Naive thymus-derived CD4-positive, alpha-beta T cell (primary cell): ENCODE measurements around the gene CHCHD6. TPM values are rescaled to one million over a fixed set of nuclear protein-coding genes. Genes with fewer than 3 reads are reported as not detected.

Experiments used
- ATAC-seq: fragments of 150-1000 bp; cut with Tn5 transposase; 2 replicates; pipeline ENCODE4 v1.10.0; 2021; ENCODE audit warnings: mild to moderate bottlenecking, moderate library complexity
- CTCF ChIA-PET: fragments of 350-600 bp; sonication (Branson Sonifier 250); formaldehyde crosslinking; loops from one replicate; lab custom pipeline; 2021; ENCODE audit warnings: antibody characterized with exemption; lab: Charles Lee
- POLR2A ChIA-PET: fragments of 350-600 bp; sonication (Branson Sonifier 250); formaldehyde crosslinking; loops from one replicate; lab custom pipeline; 2021; ENCODE audit warnings: antibody characterized with exemption, inconsistent platforms; lab: Charles Lee
- DNase-seq, 9 donors: peaks; one replicate each; pipeline versions ENCODE4 v3.0.0 to v3.0.0-alpha.2; 2020 to 2022; ENCODE audit warnings: mixed read lengths in 1 of 9
- H3K27ac ChIP-seq: one replicate; pipeline ENCODE4 v1.7.0; 2013; ENCODE audit warnings: mild to moderate bottlenecking, low read depth, low read length, moderate library complexity
- H3K27me3 ChIP-seq, 2 donors: one replicate each; pipeline ENCODE4 v1.7.0; 2013; ENCODE audit warnings: low read length in 2 of 2, mild to moderate bottlenecking in 2 of 2, moderate library complexity in 2 of 2; ENCODE audit not compliant: control insufficient read depth in 2 of 2, insufficient read depth in 2 of 2
- H3K36me3 ChIP-seq, 3 experiments: 1 replicate in 2 of 3; 2 replicates in 1 of 3; pipeline ENCODE4 v1.7.0; 2013; ENCODE audit warnings: low read length in 3 of 3, mild to moderate bottlenecking in 3 of 3, moderate library complexity in 1 of 3; ENCODE audit not compliant: insufficient read depth in 3 of 3, control insufficient read depth in 2 of 3
- H3K4me1 ChIP-seq, 2 donors: one replicate each; pipeline ENCODE4 v1.7.0; 2013; ENCODE audit warnings: low read length in 2 of 2, mild to moderate bottlenecking in 2 of 2, moderate library complexity in 1 of 2; ENCODE audit not compliant: control insufficient read depth in 2 of 2, insufficient read depth in 2 of 2
- H3K4me3 ChIP-seq: 2 replicates; pipeline ENCODE4 v1.7.0; 2013; ENCODE audit warnings: mild to moderate bottlenecking, low read length
- H3K9me3 ChIP-seq, 3 experiments: 1 replicate in 2 of 3; 2 replicates in 1 of 3; pipeline ENCODE4 v1.7.0; 2013; ENCODE audit warnings: low read length in 3 of 3; ENCODE audit not compliant: control insufficient read depth in 2 of 3
- H3K27ac Mint-ChIP-seq, 9 donors: one replicate each; pipeline ENCODE4 v1.8.0; 2020 to 2022; ENCODE audit warnings: mixed read lengths in 9 of 9, mild to moderate bottlenecking in 8 of 9, moderate library complexity in 5 of 9, inconsistent platforms in 2 of 9
- H3K27me3 Mint-ChIP-seq, 5 donors: one replicate each; pipeline ENCODE4 v1.8.0; 2021 to 2022; ENCODE audit warnings: mixed read lengths in 5 of 5, mild to moderate bottlenecking in 1 of 5
- H3K36me3 Mint-ChIP-seq, 5 donors: one replicate each; pipeline ENCODE4 v1.8.0; 2020 to 2022; ENCODE audit warnings: mixed read lengths in 5 of 5, mild to moderate bottlenecking in 3 of 5, inconsistent platforms in 1 of 5
- H3K4me1 Mint-ChIP-seq, 7 donors: one replicate each; pipeline ENCODE4 v1.8.0; 2020 to 2022; ENCODE audit warnings: mixed read lengths in 7 of 7, mild to moderate bottlenecking in 3 of 7, inconsistent platforms in 1 of 7
- H3K4me3 Mint-ChIP-seq, 10 donors: one replicate each; pipeline ENCODE4 v1.8.0; 2020 to 2022; ENCODE audit warnings: mild to moderate bottlenecking in 10 of 10, mixed read lengths in 10 of 10, moderate library complexity in 6 of 10, inconsistent platforms in 2 of 10
- H3K9me3 Mint-ChIP-seq, 11 donors: one replicate each; pipeline ENCODE4 v1.8.0; 2020 to 2022; ENCODE audit warnings: mixed read lengths in 11 of 11, mild to moderate bottlenecking in 4 of 11, inconsistent platforms in 1 of 11, moderate library complexity in 1 of 11
- intact Hi-C, 2 donors: fragments of 100-400 bp; cut with micrococcal nuclease; formaldehyde crosslinking; loops; one replicate each; pipeline ENCODE4 v1.15.1; 2023
- polyA plus RNA-seq, 2 donors: library from polyadenylated mRNA; unstranded; fragments of 300-500 nt; fragmentation: Illumina TruSeq; gene quantifications; one replicate each; pipeline ENCODE4 v1.2.3, GENCODE V29; 2021
- total RNA-seq, 6 experiments: library from RNA in 5 of 6; stranded (reverse) in 5 of 6; gene quantifications; 1 replicate in 5 of 6; 2 replicates in 1 of 6; pipeline ENCODE4 v1.2.3 and lab custom pipeline; 2021 to 2026

Gene CHCHD6
- total and polyA plus RNA-seq, 7 experiments from 2014 or later = 5.4 to 15.1 (median 11.0) TPM

DNA sequence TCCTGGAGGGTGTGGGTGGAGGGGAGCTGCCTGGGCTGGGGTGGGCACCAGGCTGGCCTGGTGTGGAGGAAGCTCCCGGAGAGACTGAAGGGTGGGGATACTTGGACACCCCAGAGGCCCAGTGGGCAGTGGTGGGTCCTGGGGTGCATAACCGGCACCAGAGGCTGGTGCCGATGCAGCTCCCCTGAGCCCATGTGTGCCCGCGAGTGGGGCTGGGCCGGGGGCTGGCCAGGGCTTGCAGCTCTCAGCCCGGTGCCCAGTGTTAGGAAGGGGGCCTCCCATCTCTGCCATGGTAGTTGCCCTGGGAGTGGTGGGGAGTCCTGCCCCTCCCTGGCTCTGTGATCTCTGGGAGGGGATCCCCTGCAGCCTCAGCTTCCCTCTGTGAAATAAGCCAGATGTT is 288.2 kb downstream of the CHCHD6 start:
- H3K9me3 ChIP-seq = no peaks in the 10 kb centered on the region
- H3K9me3 Mint-ChIP-seq = no peaks in the 10 kb centered on the region
- peaks cover 0 to 7% (median 0%) of the 10 kb centered on the region in 7 donors for H3K4me1 Mint-ChIP-seq
- no peaks in the 10 kb centered on the region for H3K27me3 ChIP-seq
- H3K4me3 Mint-ChIP-seq = no peak overlapping the region
- CTCF ChIA-PET = no interaction called here
- no peak for DNase-seq
- ATAC-seq = no peak
- H3K36me3 Mint-ChIP-seq = peaks cover 0 to 7% (median 0%) of the 10 kb centered on the region in 5 donors
- POLR2A ChIA-PET = no interaction called here
- no peak overlapping the region for H3K27ac Mint-ChIP-seq
- no peak overlapping the region for H3K27ac ChIP-seq
- intact Hi-C loops = no loop called here
- no peaks in the 10 kb centered on the region for H3K4me1 ChIP-seq
- H3K27me3 Mint-ChIP-seq = no peaks in the 10 kb centered on the region
- H3K36me3 ChIP-seq = no peaks in the 10 kb centered on the region
- no peak overlapping the region for H3K4me3 ChIP-seq

DNA sequence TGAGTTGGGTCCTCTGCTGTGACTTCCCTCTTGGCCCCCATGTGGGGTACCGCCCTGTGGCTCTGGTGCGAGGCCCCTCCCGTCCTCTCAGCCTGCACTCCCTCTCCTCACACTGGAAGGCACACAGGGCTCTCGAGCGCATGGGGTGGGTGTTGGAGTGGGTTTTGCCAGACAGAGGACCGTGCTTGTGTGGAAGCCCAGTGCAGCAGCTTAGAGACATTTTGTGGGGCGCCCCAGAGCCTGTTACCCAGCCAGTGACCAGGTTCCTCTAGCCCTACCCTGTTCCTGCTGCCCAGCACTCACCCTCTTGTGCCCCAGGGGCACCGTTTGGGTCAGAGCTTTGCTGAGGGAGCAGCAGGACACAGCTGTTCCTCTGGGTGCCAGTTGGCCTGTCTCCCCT is 288.7 kb downstream of the CHCHD6 start:
- ChIA-PET POLR2A (no interaction called here), CTCF (interaction anchor here (1.4 kb wide), 1 partner anchor 313 kb away, joined by 4 read pairs; no protein-coding TSS in a partner anchor)
- H3K4me3 ChIP-seq = no peak overlapping the region
- H3K36me3 ChIP-seq = no peaks in the 10 kb centered on the region
- no peaks in the 10 kb centered on the region for H3K9me3 Mint-ChIP-seq
- no peaks in the 10 kb centered on the region for H3K27me3 Mint-ChIP-seq
- H3K27ac ChIP-seq = no peak overlapping the region
- H3K4me1 ChIP-seq = no peaks in the 10 kb centered on the region
- no peaks in the 10 kb centered on the region for H3K9me3 ChIP-seq
- no peaks in the 10 kb centered on the region for H3K27me3 ChIP-seq
- H3K27ac Mint-ChIP-seq = no peak overlapping the region
- peaks cover 0 to 7% (median 0%) of the 10 kb centered on the region in 7 donors for H3K4me1 Mint-ChIP-seq
- intact Hi-C loops = no loop called here
- H3K36me3 Mint-ChIP-seq = peaks cover 0 to 7% (median 0%) of the 10 kb centered on the region in 5 donors
- ATAC-seq = no peak
- no peak overlapping the region for H3K4me3 Mint-ChIP-seq
- no peak for DNase-seq

DNA sequence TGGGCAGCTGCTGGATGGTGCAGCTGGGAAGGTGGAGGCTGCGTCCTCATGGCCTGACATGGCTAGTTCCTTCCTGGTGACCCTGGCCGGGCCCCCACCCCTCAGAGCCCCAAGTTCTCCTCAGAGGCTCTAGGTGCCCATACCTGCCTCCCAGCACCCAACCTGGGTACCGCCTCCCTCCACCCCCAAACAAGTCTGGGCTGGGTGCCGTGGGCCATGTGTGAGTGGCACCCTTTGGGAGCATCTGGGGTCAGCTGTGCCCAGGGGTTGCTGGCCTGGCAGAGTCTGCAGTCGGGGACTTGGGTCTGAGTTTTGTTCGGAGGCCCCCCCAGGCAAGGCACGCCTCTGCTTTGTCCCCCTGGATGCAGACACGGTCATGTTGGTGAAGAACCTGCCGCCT is 289.4 kb downstream of the CHCHD6 start:
- Mint-ChIP-seq H3K4me3 (no peak overlapping the region), H3K9me3 (no peaks in the 10 kb centered on the region), H3K36me3 (peaks cover 0 to 7% (median 0%) of the 10 kb centered on the region in 5 donors), H3K27me3 (no peaks in the 10 kb centered on the region), H3K4me1 (peaks cover 0 to 7% (median 0%) of the 10 kb centered on the region in 7 donors), H3K27ac (no peak overlapping the region)
- ATAC-seq = no peak
- POLR2A ChIA-PET = no interaction called here
- H3K9me3 ChIP-seq = no peaks in the 10 kb centered on the region
- intact Hi-C loops = no loop called here
- H3K27me3 ChIP-seq = no peaks in the 10 kb centered on the region
- no peaks in the 10 kb centered on the region for H3K36me3 ChIP-seq
- CTCF ChIA-PET = interaction anchor here (1.4 kb wide), 1 partner anchor 314 kb away, joined by 4 read pairs; no protein-coding TSS in a partner anchor
- DNase-seq = no peak
- no peak overlapping the region for H3K4me3 ChIP-seq
- no peak overlapping the region for H3K27ac ChIP-seq
- no peaks in the 10 kb centered on the region for H3K4me1 ChIP-seq

DNA sequence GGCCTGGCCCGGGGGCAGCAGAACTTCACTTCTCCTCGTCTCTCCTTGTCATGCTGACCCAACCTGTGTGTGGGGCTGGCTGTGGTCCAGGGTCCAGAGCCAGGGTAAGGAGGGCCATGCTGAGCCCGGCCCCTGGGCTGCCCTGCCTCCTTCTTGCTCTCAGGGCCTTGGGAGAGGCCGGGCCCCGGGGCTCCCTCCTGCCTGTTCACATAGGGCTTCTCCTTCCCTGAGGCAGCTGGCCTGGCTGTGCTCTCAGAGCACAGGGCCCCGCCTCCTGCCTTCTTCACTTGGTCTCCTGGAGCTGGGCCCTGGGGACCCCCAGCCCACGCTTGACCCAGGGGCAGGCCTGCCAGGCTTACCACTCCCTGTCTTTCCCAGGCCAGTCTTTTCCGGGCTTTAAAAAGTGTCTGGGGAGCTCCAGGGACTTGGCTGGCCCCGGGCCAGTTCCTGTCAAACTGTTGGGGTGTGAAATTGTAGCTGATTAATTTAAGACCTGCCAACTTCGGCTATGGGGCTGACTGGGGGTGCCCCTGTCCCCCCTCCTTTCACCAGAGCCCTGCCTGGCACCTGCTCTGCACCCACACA is 290.7 kb downstream of the CHCHD6 start:
- H3K4me1 ChIP-seq = no peaks in the 10 kb centered on the region
- H3K36me3 Mint-ChIP-seq = no peaks in the 10 kb centered on the region
- no peak overlapping the region for H3K27ac ChIP-seq
- ATAC-seq (no peak), DNase-seq (no peak)
- ChIA-PET POLR2A (no interaction called here), CTCF (no interaction called here)
- H3K4me3 ChIP-seq = no peak overlapping the region
- H3K9me3 Mint-ChIP-seq = no peaks in the 10 kb centered on the region
- H3K27ac Mint-ChIP-seq = no peak overlapping the region
- H3K27me3 Mint-ChIP-seq = no peaks in the 10 kb centered on the region
- peaks cover 0 to 7% (median 0%) of the 10 kb centered on the region in 7 donors for H3K4me1 Mint-ChIP-seq
- no peak overlapping the region for H3K4me3 Mint-ChIP-seq
- H3K27me3 ChIP-seq = no peaks in the 10 kb centered on the region
- H3K36me3 ChIP-seq = no peaks in the 10 kb centered on the region
- H3K9me3 ChIP-seq = no peaks in the 10 kb centered on the region
- intact Hi-C loops = no loop called here

DNA sequence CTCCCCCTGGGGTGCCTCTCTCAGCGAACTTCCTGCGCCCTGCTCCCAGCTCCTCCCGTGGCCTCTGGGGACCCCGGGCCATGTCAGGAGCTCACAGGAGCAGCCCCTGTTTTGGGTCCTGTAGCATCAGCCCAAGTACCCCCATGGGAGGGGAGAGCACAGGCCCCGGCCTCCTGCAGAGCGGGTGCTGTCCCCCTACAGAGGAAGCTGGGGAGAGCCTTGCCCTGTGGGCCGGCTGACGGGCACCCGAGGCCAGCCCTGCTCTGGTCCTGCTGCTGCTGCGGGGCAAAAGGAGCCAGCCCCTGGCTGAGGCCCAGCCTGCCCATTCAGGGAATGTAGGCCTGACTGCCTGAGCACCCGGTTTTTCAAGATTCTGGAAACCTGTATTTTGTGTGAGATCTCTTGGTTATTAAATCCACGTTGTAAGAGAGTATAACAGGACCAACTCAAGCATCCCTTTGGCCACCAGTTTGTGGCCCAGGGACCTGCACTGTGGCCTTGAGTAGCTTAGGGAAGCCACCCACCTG is 291.3 kb downstream of the CHCHD6 start:
- H3K27me3 Mint-ChIP-seq = no peaks in the 10 kb centered on the region
- ATAC-seq (no peak), DNase-seq (no peak)
- H3K27ac ChIP-seq = no peak overlapping the region
- no peaks in the 10 kb centered on the region for H3K9me3 ChIP-seq
- H3K27ac Mint-ChIP-seq = no peak overlapping the region
- H3K9me3 Mint-ChIP-seq = no peaks in the 10 kb centered on the region
- H3K4me1 Mint-ChIP-seq = peaks cover 0 to 7% (median 0%) of the 10 kb centered on the region in 7 donors
- H3K4me3 ChIP-seq = no peak overlapping the region
- ChIA-PET POLR2A (no interaction called here), CTCF (no interaction called here)
- no peaks in the 10 kb centered on the region for H3K4me1 ChIP-seq
- no peaks in the 10 kb centered on the region for H3K36me3 Mint-ChIP-seq
- no peaks in the 10 kb centered on the region for H3K36me3 ChIP-seq
- intact Hi-C loops = no loop called here
- H3K4me3 Mint-ChIP-seq = no peak overlapping the region
- no peaks in the 10 kb centered on the region for H3K27me3 ChIP-seq

DNA sequence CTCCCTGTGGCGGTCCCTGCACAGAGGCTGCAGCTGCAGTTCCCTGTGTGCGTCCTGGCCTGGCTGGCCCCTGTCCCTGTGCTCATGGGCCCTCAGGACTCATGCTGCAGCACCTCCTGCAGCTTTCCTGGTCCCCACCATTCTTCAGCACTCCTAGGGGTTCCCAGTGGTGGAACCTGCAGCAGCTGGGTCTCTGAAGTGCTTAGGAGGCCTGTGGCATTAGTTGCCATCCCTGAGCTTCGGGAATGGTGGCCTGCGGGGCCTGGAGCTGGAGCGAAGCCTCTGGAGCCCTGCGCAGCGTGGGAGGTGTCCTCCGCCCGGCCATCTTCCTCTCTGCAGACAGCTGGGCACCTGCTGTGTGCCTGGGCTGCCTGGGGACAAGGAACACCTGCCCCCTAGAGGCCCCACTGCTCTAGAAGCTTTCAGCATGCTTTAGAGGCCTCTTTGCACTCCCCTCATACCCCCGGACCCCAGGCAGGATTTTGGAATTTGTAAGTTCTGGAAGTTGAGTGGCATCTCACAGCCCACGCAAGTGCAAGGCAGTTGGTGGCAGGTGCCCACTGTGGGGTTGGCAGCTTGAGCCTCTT is 292.0 kb downstream of the CHCHD6 start:
- H3K4me1 Mint-ChIP-seq = peaks cover 0 to 7% (median 0%) of the 10 kb centered on the region in 7 donors
- Histone ChIP-seq H3K27ac (no peak overlapping the region), H3K4me3 (no peak overlapping the region), H3K27me3 (no peaks in the 10 kb centered on the region), H3K36me3 (no peaks in the 10 kb centered on the region), H3K9me3 (no peaks in the 10 kb centered on the region), H3K4me1 (no peaks in the 10 kb centered on the region)
- H3K36me3 Mint-ChIP-seq = no peaks in the 10 kb centered on the region
- ChIA-PET CTCF (no interaction called here), POLR2A (no interaction called here)
- ATAC-seq = no peak
- no peak overlapping the region for H3K4me3 Mint-ChIP-seq
- intact Hi-C loops = no loop called here
- H3K9me3 Mint-ChIP-seq = no peaks in the 10 kb centered on the region
- no peak overlapping the region for H3K27ac Mint-ChIP-seq
- H3K27me3 Mint-ChIP-seq = no peaks in the 10 kb centered on the region
- no peak for DNase-seq

DNA sequence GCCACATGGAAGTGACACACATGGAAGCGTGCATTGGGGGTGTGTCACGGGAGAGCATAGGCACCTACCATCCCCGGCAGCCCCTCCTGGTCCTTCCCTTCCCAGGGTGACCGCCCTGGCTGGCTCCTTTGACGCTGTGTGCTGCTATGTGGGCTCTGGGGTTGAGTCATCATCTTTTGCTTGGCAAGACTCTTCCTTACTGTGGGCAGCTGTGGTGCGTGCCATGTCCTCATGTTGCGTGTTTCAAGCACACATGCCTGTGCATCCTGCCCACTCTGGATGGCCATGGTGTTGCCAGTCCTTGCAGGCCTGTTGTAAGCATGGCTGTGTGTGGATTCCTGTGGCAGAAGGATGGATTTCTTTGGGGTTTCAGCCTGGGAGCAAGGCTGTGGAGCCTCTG is 292.9 kb downstream of the CHCHD6 start:
- Histone ChIP-seq H3K9me3 (no peaks in the 10 kb centered on the region), H3K36me3 (no peaks in the 10 kb centered on the region), H3K27ac (no peak overlapping the region), H3K4me3 (no peak overlapping the region), H3K4me1 (no peaks in the 10 kb centered on the region), H3K27me3 (no peaks in the 10 kb centered on the region)
- DNase-seq (no peak), ATAC-seq (no peak)
- Mint-ChIP-seq H3K9me3 (no peaks in the 10 kb centered on the region), H3K27me3 (no peaks in the 10 kb centered on the region), H3K36me3 (no peaks in the 10 kb centered on the region), H3K4me3 (no peak overlapping the region), H3K4me1 (peaks cover 0 to 7% (median 0%) of the 10 kb centered on the region in 7 donors), H3K27ac (no peak overlapping the region)
- ChIA-PET POLR2A (no interaction called here), CTCF (no interaction called here)
- intact Hi-C loops = no loop called here
